ENCODE data around the gene DISC1.
"Not testable (repeated sequence)": the region's sequence is repeated elsewhere in the genome, so short reads cannot be mapped to it uniquely, and the experiment has no call there.

The DISC1 gene

GRCh38 chr1:231776010-231776756 lies 149.6 kb downstream of the DISC1 start:
- no peak for TF ChIP-seq POLR2AphosphoS5 (IDR thresholded peaks at IDR 0.05; ENCODE audit: low read depth, low read length)
- no peak for TF ChIP-seq TAF1 (IDR thresholded peaks at IDR 0.05; ENCODE audit: borderline replicate concordance, low read depth, low read length)
- TF ChIP-seq POLR2A (IDR thresholded peaks at IDR 0.05; ENCODE audit: low read depth, low read length): no peak
- FAIRE-seq (no peak), DNase-seq (ENCODE audit: insufficient read length) (no peak)

GRCh38 chr1:231776757-231777062 lies 150.1 kb downstream of the DISC1 start:
- DNase-seq (ENCODE audit: insufficient read length) (no peak), FAIRE-seq (no peak)
- TF ChIP-seq POLR2A (IDR thresholded peaks at IDR 0.05; ENCODE audit: low read depth, low read length) (no peak), POLR2AphosphoS5 (IDR thresholded peaks at IDR 0.05; ENCODE audit: low read depth, low read length) (no peak)

DNA sequence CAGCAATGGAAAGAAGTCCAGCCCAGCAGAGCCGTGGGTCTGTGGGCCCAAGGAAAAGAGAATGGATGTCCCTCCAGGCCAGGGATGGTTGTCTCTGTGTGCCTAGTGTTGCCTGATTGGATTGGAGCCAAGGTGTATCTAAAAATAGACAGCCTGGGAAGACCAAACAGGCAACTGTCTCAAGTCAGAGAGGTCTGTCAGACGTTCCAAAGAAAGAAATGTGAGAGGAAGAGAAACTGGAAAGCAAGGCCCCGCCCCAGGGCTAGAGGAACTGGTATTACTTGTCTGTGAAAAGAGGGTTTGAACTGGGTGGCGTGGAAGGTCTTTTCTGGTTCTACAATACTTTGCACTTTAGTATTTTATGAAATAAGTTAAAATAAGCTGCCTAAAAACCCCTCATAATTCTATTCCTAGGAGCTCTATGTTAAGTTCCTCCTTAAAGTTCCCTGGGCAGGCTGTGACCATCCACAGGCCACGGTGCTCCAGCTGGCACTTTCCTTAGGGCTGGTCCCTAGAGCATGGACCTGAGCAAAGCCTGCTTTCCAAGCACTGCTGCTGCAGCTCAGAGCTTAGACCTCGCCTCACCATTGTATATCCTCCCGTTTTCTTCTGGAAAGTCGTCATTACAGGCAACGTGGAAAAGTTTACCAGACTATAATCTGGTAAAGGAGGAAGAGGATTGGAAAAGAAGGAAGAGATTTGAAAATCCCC lies 151.6 kb downstream of the DISC1 start:
- no peak for FAIRE-seq
- DNase-seq (ENCODE audit: insufficient read length): no peak
- no peak for TF ChIP-seq POLR2A (IDR thresholded peaks at IDR 0.05; ENCODE audit: low read depth, low read length)
- no peak for TF ChIP-seq TAF1 (IDR thresholded peaks at IDR 0.05; ENCODE audit: borderline replicate concordance, low read depth, low read length)

- no peak for TF ChIP-seq POLR2A (IDR thresholded peaks at IDR 0.05; ENCODE audit: low read depth, low read length)
- no peak for TF ChIP-seq POLR2AphosphoS5 (IDR thresholded peaks at IDR 0.05; ENCODE audit: low read depth, low read length)
- TF ChIP-seq TAF1 (IDR thresholded peaks at IDR 0.05; ENCODE audit: borderline replicate concordance, low read depth, low read length): no peak
- no peak for FAIRE-seq
- no peak for DNase-seq (ENCODE audit: insufficient read length)
Observed at GRCh38 chr1:231779081-231779480, 152.5 kb downstream of the DISC1 start.

- DNase-seq (ENCODE audit: insufficient read length) (no peak), FAIRE-seq (no peak)
- TF ChIP-seq POLR2AphosphoS5 (IDR thresholded peaks at IDR 0.05; ENCODE audit: low read depth, low read length) (no peak), TAF1 (IDR thresholded peaks at IDR 0.05; ENCODE audit: borderline replicate concordance, low read depth, low read length) (no peak), POLR2A (IDR thresholded peaks at IDR 0.05; ENCODE audit: low read depth, low read length) (no peak)
Observed at GRCh38 chr1:231781892-231782291, 155.3 kb downstream of the DISC1 start.

DNA sequence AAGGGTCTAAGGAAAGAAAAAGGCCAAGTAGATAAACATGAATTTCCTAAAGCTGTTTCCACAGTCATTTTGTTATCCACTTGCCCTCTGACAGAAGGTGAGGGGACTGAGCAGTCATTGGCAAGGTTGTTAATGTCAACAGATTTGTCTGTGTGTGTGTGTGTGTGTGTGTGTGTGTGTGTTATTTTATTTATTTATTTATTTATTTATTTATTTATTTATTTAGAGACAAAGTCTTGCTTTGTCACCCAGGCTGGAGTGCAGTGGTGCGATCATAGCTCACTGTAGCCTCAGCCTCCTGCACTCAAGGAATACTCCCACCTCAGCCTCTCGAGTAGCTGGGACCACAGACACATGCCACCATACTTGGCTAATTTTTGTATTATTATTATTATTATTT lies 158.5 kb downstream of the DISC1 start:
- not testable (repeated sequence) for DNase-seq (ENCODE audit: insufficient read length); FAIRE-seq

DNA sequence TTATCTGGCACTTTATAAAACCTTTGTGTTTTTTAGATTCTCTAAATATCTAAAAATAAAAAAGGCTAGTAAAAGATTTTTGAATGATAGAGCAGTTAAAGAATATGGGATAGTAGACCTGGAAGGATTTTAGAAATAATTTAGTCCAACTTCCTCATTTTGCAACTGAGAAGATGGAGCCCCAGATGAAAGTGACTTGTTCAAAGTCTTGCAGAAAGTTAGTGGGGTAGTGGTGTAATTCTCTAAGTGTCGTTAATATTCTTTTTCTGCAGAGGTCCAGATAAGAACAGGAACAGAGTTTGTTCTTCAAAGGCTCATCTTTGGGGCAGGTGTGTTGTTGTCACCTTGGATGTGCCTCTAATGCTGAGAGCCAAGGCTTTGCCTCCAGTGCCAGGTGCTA lies 159.5 kb downstream of the DISC1 start:
- FAIRE-seq: no peak
- TF ChIP-seq TAF1 (IDR thresholded peaks at IDR 0.05; ENCODE audit: borderline replicate concordance, low read depth, low read length) (no peak), POLR2AphosphoS5 (IDR thresholded peaks at IDR 0.05; ENCODE audit: low read depth, low read length) (no peak), POLR2A (IDR thresholded peaks at IDR 0.05; ENCODE audit: low read depth, low read length) (no peak)
- no peak for DNase-seq (ENCODE audit: insufficient read length)

DNA sequence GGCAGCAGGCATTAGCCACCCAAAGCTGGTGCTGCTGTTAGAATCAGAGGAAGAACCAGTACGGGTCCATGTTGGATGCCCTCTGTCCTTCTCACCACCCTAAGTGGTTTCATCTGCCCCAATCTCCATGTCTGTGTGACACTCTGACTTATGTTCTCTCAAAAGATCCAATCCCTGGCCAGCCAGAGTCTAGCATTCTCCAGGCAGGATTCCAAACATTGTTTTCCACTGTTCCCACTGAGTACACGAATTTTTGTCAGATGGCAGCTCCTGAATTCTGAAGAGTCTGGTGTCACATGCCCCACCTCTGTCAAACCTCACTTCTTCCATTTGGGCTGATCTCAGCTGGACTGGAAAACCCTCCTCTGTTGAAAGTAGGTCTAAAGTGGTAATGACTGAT lies 166.0 kb downstream of the DISC1 start:
- FAIRE-seq (no peak), DNase-seq (ENCODE audit: insufficient read length) (no peak)
- no peak for TF ChIP-seq POLR2A (IDR thresholded peaks at IDR 0.05; ENCODE audit: low read depth, low read length)

DNA sequence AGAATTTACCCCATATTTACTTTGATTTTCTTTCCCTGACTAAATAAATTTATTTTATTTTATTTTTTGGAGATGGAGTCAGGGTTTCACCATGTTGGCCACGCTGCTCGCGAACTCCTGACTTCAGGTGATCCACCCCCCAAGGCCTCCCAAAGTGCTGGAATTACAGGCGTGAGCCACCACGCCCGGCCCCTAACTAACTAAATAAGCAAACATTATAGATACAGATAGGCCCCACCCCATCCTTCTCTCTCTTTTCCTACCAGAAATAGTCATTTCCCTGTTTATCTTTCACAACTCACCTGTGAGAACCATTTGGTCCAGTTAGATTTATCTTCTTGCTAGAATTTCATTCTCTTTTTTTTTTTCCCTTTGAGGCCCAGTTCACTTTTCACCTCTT lies 167.3 kb downstream of the DISC1 start:
- TF ChIP-seq TAF1 (IDR thresholded peaks at IDR 0.05; ENCODE audit: borderline replicate concordance, low read depth, low read length): no peak
- no peak for TF ChIP-seq POLR2A (IDR thresholded peaks at IDR 0.05; ENCODE audit: low read depth, low read length)
- TF ChIP-seq POLR2AphosphoS5 (IDR thresholded peaks at IDR 0.05; ENCODE audit: low read depth, low read length): no peak
- DNase-seq (ENCODE audit: insufficient read length) (no peak), FAIRE-seq (no peak)

- DNase-seq (ENCODE audit: insufficient read length) (no peak), FAIRE-seq (no peak)
- no peak for TF ChIP-seq POLR2AphosphoS5 (IDR thresholded peaks at IDR 0.05; ENCODE audit: low read depth, low read length)
- no peak for TF ChIP-seq POLR2A (IDR thresholded peaks at IDR 0.05; ENCODE audit: low read depth, low read length)
- TF ChIP-seq TAF1 (IDR thresholded peaks at IDR 0.05; ENCODE audit: borderline replicate concordance, low read depth, low read length): no peak
Observed at GRCh38 chr1:231796141-231796540, 169.6 kb downstream of the DISC1 start.

GRCh38 chr1:231799363-231799986 lies 172.9 kb downstream of the DISC1 start:
- FAIRE-seq (no peak), DNase-seq (ENCODE audit: insufficient read length) (no peak)
- no peak for TF ChIP-seq TAF1 (IDR thresholded peaks at IDR 0.05; ENCODE audit: borderline replicate concordance, low read depth, low read length)
- TF ChIP-seq POLR2A (IDR thresholded peaks at IDR 0.05; ENCODE audit: low read depth, low read length): no peak
- no peak for TF ChIP-seq POLR2AphosphoS5 (IDR thresholded peaks at IDR 0.05; ENCODE audit: low read depth, low read length)

- TF ChIP-seq POLR2AphosphoS5 (IDR thresholded peaks at IDR 0.05; ENCODE audit: low read depth, low read length): no peak
- no peak for TF ChIP-seq TAF1 (IDR thresholded peaks at IDR 0.05; ENCODE audit: borderline replicate concordance, low read depth, low read length)
- no peak for TF ChIP-seq POLR2A (IDR thresholded peaks at IDR 0.05; ENCODE audit: low read depth, low read length)
- FAIRE-seq: no peak
- no peak for DNase-seq (ENCODE audit: insufficient read length)
Observed at GRCh38 chr1:231800108-231800507, 173.5 kb downstream of the DISC1 start.

All from GM12892 (cell line).